ENCODE data around the gene MCIDAS.

MCIDAS gene

GRCh38 chr5:55222092-55222984 lies 4.8 kb downstream of the MCIDAS start:
- no peak for DNase-seq

- DNase-seq, result no peak
Observed at GRCh38 chr5:55220433-55221185, 6.5 kb downstream of the MCIDAS start.

GRCh38 chr5:55219770-55220169 lies 7.3 kb downstream of the MCIDAS start:
- DNase-seq, result no peak

GRCh38 chr5:55218967-55219366 lies 8.1 kb downstream of the MCIDAS start:
- DNase-seq, result no peak

- no peak for DNase-seq
Observed at GRCh38 chr5:55211184-55211874, 15.8 kb downstream of the MCIDAS start.

- no peak for DNase-seq
Observed at GRCh38 chr5:55205001-55205400, 22.1 kb downstream of the MCIDAS start.

GRCh38 chr5:55191165-55191564 lies 36.0 kb downstream of the MCIDAS start:
- no peak for DNase-seq

GRCh38 chr5:55188656-55189540 lies 38.2 kb downstream of the MCIDAS start:
- no peak for DNase-seq

- DNase-seq, result no peak
Observed at GRCh38 chr5:55187370-55187769, 39.7 kb downstream of the MCIDAS start.

- DNase-seq, result no peak
Observed at GRCh38 chr5:55180016-55180415, 47.1 kb downstream of the MCIDAS start.

- no peak for DNase-seq
Observed at GRCh38 chr5:55177078-55177477, 50.0 kb downstream of the MCIDAS start.

- DNase-seq, result no peak
Observed at GRCh38 chr5:55176176-55176818, 50.8 kb downstream of the MCIDAS start.

- DNase-seq, result no peak
Observed at GRCh38 chr5:55175781-55176175, 51.3 kb downstream of the MCIDAS start.

GRCh38 chr5:55173687-55174230 lies 53.4 kb downstream of the MCIDAS start:
- no peak for DNase-seq

- DNase-seq, result peak; percentile 70
Observed at GRCh38 chr5:55172937-55173686, 54.0 kb downstream of the MCIDAS start, which contains the start of gene CDC20B. CDC20B (minus strand) TSS chr5:55173177; CDS start chr5:55173000, 177 bp downstream.

- DNase-seq, result peak; percentile 78
Observed at GRCh38 chr5:55172051-55172899, 54.8 kb downstream of the MCIDAS start.

GRCh38 chr5:55171471-55171870 lies 55.6 kb downstream of the MCIDAS start:
- DNase-seq, result no peak

Measured in fibroblast of skin of right quadriceps (primary cell).